K562 (cell line): ENCODE measurements around the gene MTRF1L. TPM values are rescaled to one million over a fixed set of nuclear protein-coding genes. Genes with fewer than 3 reads are reported as not detected.

Experiments
- ARHGAP35 ChIP-seq: fragments of 450-650 bp; IDR thresholded peaks from 2 replicates; pipeline ENCODE4 v1.6.1; 2018; ENCODE audit not compliant: partially characterized antibody
- ETS2 ChIP-seq: IDR thresholded peaks from 2 replicates; pipeline ENCODE4 v1.6.1; 2016; ENCODE audit warnings: borderline replicate concordance, missing genetic modification characterization, mild to moderate bottlenecking, moderate library complexity, missing compliant biosample characterization; ENCODE audit not compliant: poor library complexity, severe bottlenecking
- FOXA3 ChIP-seq, 2 experiments: fragments of 450-650 bp in 1 of 2; sonication (generic) in 1 of 2; formaldehyde crosslinking; IDR thresholded peaks in 1 of 2; conservative IDR thresholded peaks in 1 of 2; 2 replicates each; pipeline versions ENCODE4 v1.4.0 to v1.8.0; 2020 to 2022; ENCODE audit warnings: mild to moderate bottlenecking in 2 of 2, missing genetic modification reagents in 1 of 2
- HCFC1 ChIP-seq: IDR thresholded peaks from 2 replicates; pipeline ENCODE4 v1.6.1; 2012; ENCODE audit warnings: low read depth, low read length, improper control_type of control experiment
- MAFG ChIP-seq: fragments of 450-650 bp; conservative IDR thresholded peaks from 2 replicates; pipeline ENCODE4 v1.6.1; 2016; ENCODE audit warnings: missing genetic modification characterization, missing compliant biosample characterization
- NUFIP1 ChIP-seq: fragments of 450-650 bp; IDR thresholded peaks from 2 replicates; pipeline ENCODE4 v1.6.1; 2018; ENCODE audit not compliant: partially characterized antibody
- RBM22 ChIP-seq: fragments of 200-400 bp; formaldehyde crosslinking; IDR thresholded peaks from 2 replicates; pipeline ENCODE4 v1.6.1; 2018; ENCODE audit warnings: low read length, low read depth; ENCODE audit not compliant: poor library complexity, severe bottlenecking
- SOX6 ChIP-seq: fragments of 450-650 bp; IDR thresholded peaks from 2 replicates; pipeline ENCODE4 v1.6.1; 2014; ENCODE audit warnings: mild to moderate bottlenecking
- XRCC3 ChIP-seq: fragments of 450-650 bp; IDR thresholded peaks from 2 replicates; pipeline ENCODE4 v1.6.1; 2017; ENCODE audit warnings: mild to moderate bottlenecking, moderate library complexity
- ZNF324 ChIP-seq: fragments of 250-450 bp; sonication (Bioruptor Pico); IDR thresholded peaks from 2 replicates; pipeline ENCODE4 v1.4.0; 2020; ENCODE audit warnings: mild to moderate bottlenecking
- ZNF561 ChIP-seq: fragments of 450-650 bp; formaldehyde crosslinking; conservative IDR thresholded peaks from 2 replicates; pipeline ENCODE4 v1.4.0; 2020; ENCODE audit warnings: mild to moderate bottlenecking, moderate library complexity
- ZNF699 ChIP-seq: fragments of 250-450 bp; sonication (Bioruptor Pico); IDR thresholded peaks from 2 replicates; pipeline ENCODE4 v1.8.0; 2021; ENCODE audit warnings: mild to moderate bottlenecking, moderate library complexity; ENCODE audit not compliant: insufficient replicate concordance
- ZNF76 ChIP-seq: fragments of 250-450 bp; sonication (Bioruptor Pico); IDR thresholded peaks from 2 replicates; pipeline ENCODE4 v1.4.0; 2020; ENCODE audit warnings: mild to moderate bottlenecking, moderate library complexity, borderline replicate concordance
- ZNF764 ChIP-seq: fragments of 250-450 bp; sonication (Bioruptor Pico); IDR thresholded peaks from 2 replicates; pipeline ENCODE4 v1.4.0; 2020; ENCODE audit warnings: low read depth, mild to moderate bottlenecking, moderate library complexity
- polyA plus RNA-seq, 8 experiments: library from polyadenylated mRNA; depleted of rRNA in 4 of 8; stranded (reverse) in 5 of 8; unstranded in 3 of 8; fragments of >200 nt; fragmentation: Nextera tagmentation in 2 of 8; fragmentation: Illumina TruSeq in 1 of 8; extraction: Ambion mirVana in 2 of 8; extraction: Trizol in 1 of 8; gene quantifications; 2 replicates each; pipeline versions ENCODE4 v1.2.1 to v1.2.3, GENCODE V29; 2011 to 2014; ENCODE audit warnings: inconsistent platforms in 1 of 8, missing spikeins in 1 of 8
- total RNA-seq, 7 experiments: library from RNA; depleted of rRNA in 6 of 7; stranded (reverse); fragments of >200 nt in 6 of 7; fragmentation: Illumina TruSeq in 2 of 7; extraction: Trizol in 2 of 7; gene quantifications; 2 replicates each; pipeline versions ENCODE4 v1.2.1 to v1.2.3, GENCODE V29; 2011 to 2021; ENCODE audit warnings: low replicate concordance in 1 of 7
- TF ChIP-seq, protein P1 (sequence below), 2 experiments: fragments of 450-650 bp in 1 of 2; sonication (generic) in 1 of 2; formaldehyde crosslinking in 1 of 2; IDR thresholded peaks; 2 replicates each; pipeline versions ENCODE4 v1.7.1 to v1.9.0; 2016 to 2022; ENCODE audit warnings: inconsistent platforms in 1 of 2, mild to moderate bottlenecking in 1 of 2, missing genetic modification reagents in 1 of 2

The MTRF1L gene
- total and polyA plus RNA-seq, 9 of the 15 experiments (the other 6 are each of a cell fraction or from before 2014, with no cell fraction given) = 10.7 to 34.0 (median 30.2) TPM

DNA sequence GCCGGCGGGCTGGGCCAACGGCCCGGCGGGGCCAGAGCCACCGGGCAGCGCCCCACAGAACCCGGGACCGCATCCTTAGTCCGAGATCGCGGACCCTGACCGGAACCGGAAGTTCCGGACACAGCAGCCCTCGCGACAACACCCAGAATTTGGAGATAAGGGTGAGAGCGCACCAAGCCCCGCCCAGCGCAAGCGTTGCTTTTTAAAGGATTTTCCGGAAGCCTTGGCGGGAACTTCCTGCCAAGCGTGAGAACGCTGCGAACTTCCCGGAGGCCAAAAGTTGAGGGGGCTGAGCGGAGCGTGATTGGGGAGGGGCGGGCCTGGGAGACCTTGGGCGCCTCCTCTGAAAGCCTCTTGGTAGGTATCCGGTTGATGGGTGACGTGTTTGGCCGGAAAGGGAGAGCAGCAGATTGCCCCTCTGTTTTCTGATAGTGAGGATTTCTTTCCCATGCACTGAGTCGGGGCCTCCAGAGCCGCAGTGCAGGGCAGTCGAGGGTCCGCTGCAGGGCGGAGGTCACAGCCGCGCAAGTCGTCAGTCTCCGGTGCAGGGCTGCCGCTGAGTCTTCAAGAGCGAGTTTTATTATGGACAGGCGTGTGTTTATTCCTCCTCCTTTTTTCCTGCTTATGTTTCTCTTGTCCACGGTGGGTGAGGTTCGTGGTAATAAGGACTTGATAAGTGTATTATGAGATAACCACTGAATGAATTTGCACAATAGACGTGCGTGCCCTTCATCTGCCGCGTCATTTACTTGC lies at the start of gene MTRF1L (continued):
- TF ChIP-seq, protein P1, sequence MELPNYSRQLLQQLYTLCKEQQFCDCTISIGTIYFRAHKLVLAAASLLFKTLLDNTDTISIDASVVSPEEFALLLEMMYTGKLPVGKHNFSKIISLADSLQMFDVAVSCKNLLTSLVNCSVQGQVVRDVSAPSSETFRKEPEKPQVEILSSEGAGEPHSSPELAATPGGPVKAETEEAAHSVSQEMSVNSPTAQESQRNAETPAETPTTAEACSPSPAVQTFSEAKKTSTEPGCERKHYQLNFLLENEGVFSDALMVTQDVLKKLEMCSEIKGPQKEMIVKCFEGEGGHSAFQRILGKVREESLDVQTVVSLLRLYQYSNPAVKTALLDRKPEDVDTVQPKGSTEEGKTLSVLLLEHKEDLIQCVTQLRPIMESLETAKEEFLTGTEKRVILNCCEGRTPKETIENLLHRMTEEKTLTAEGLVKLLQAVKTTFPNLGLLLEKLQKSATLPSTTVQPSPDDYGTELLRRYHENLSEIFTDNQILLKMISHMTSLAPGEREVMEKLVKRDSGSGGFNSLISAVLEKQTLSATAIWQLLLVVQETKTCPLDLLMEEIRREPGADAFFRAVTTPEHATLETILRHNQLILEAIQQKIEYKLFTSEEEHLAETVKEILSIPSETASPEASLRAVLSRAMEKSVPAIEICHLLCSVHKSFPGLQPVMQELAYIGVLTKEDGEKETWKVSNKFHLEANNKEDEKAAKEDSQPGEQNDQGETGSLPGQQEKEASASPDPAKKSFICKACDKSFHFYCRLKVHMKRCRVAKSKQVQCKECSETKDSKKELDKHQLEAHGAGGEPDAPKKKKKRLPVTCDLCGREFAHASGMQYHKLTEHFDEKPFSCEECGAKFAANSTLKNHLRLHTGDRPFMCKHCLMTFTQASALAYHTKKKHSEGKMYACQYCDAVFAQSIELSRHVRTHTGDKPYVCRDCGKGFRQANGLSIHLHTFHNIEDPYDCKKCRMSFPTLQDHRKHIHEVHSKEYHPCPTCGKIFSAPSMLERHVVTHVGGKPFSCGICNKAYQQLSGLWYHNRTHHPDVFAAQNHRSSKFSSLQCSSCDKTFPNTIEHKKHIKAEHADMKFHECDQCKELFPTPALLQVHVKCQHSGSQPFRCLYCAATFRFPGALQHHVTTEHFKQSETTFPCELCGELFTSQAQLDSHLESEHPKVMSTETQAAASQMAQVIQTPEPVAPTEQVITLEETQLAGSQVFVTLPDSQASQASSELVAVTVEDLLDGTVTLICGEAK (IDR thresholded peaks at IDR 0.05) = peak; percentile 96
- TF ChIP-seq, protein P1 (CRISPR knock-in tag; IDR thresholded peaks at IDR 0.05) = no peak
- peak; percentile 27 for TF ChIP-seq RBM22
- no peak for TF ChIP-seq ETS2 (tag)
- no peak for TF ChIP-seq ZNF324 (CRISPR knock-in tag)
- no peak for TF ChIP-seq ZNF699 (CRISPR knock-in tag)
- TF ChIP-seq XRCC3 = no peak
- peak; percentile 36; the same call in 1 of the 2 replicates for TF ChIP-seq SOX6
- TF ChIP-seq ZNF764 (CRISPR knock-in tag) = no peak
- TF ChIP-seq FOXA3 (CRISPR knock-in tag; conservative IDR thresholded peaks at IDR 0.05 in 1 of 2, IDR thresholded peaks at IDR 0.05 in 1 of 2) = no peak
- TF ChIP-seq HCFC1 = peak; percentile 62
- no peak for TF ChIP-seq MAFG
- no peak for TF ChIP-seq ZNF76 (CRISPR knock-in tag)
- no peak for TF ChIP-seq ZNF561
- TF ChIP-seq ARHGAP35 = peak; percentile 83
- TF ChIP-seq NUFIP1 = no peak
